GM11168 (cell line): ENCODE data around the gene ARHGEF25.

Experiments used
- in situ Hi-C: fragments of 300-500 bp; cut with MboI; formaldehyde crosslinking; loops from one replicate; pipeline ENCODE4 v1.12.0; 2022; ENCODE audit warnings: low sequenced_read_pairs; ENCODE audit not compliant: unreplicated experiment

The ARHGEF25 gene

GRCh38 chr12:57620245-57620935, 9.2 kb downstream of the ARHGEF25 start:
- in situ Hi-C loops, result loop anchor here (5.0 kb wide), 1 partner anchor 33 kb away; no protein-coding TSS in a partner anchor

- in situ Hi-C loops, result loop anchor here (5.0 kb wide), 1 partner anchor 34 kb away; no protein-coding TSS in a partner anchor
Measured at GRCh38 chr12:57620936-57621496, 9.8 kb downstream of the ARHGEF25 start.

- in situ Hi-C loops, result loop anchor here (5.0 kb wide), 1 partner anchor 34 kb away; no protein-coding TSS in a partner anchor
Measured at GRCh38 chr12:57621497-57622292, 10.5 kb downstream of the ARHGEF25 start.

- in situ Hi-C loops, result loop anchor here (5.0 kb wide), 1 partner anchor 35 kb away; no protein-coding TSS in a partner anchor
Measured at GRCh38 chr12:57622293-57623245, 11.3 kb downstream of the ARHGEF25 start.

- in situ Hi-C loops, result loop anchor here (5.0 kb wide), 1 partner anchor 36 kb away; no protein-coding TSS in a partner anchor
Measured at GRCh38 chr12:57623385-57623784, 12.2 kb downstream of the ARHGEF25 start.

GRCh38 chr12:57623811-57624390, 12.7 kb downstream of the ARHGEF25 start:
- in situ Hi-C loops, result loop anchor here (5.0 kb wide), 1 partner anchor 37 kb away; no protein-coding TSS in a partner anchor

- in situ Hi-C loops, result loop anchor here (5.0 kb wide), 1 partner anchor 37 kb away; no protein-coding TSS in a partner anchor
Measured at GRCh38 chr12:57624441-57625220, 13.4 kb downstream of the ARHGEF25 start.

- in situ Hi-C loops, result no loop called here
Measured at GRCh38 chr12:57625261-57626032, 14.2 kb downstream of the ARHGEF25 start.

GRCh38 chr12:57626111-57626920, 15.1 kb downstream of the ARHGEF25 start:
- in situ Hi-C loops, result no loop called here

- in situ Hi-C loops, result no loop called here
Measured at GRCh38 chr12:57626921-57627445, 15.7 kb downstream of the ARHGEF25 start.

- in situ Hi-C loops, result no loop called here
Measured at GRCh38 chr12:57627501-57628279, 16.5 kb downstream of the ARHGEF25 start.

- in situ Hi-C loops, result no loop called here
Measured at GRCh38 chr12:57628280-57629191, 17.3 kb downstream of the ARHGEF25 start.

- in situ Hi-C loops, result no loop called here
Measured at GRCh38 chr12:57629897-57630471, 18.7 kb downstream of the ARHGEF25 start.

- in situ Hi-C loops, result no loop called here
Measured at GRCh38 chr12:57630891-57631433, 19.7 kb downstream of the ARHGEF25 start.
